ENCODE results near the gene VPS45. TPM values are rescaled to one million over a fixed set of nuclear protein-coding genes. Genes with fewer than 3 reads are reported as not detected.

The VPS45 gene
- polyA plus RNA-seq, 1 donor from 2014 or later = 174 TPM

DNA sequence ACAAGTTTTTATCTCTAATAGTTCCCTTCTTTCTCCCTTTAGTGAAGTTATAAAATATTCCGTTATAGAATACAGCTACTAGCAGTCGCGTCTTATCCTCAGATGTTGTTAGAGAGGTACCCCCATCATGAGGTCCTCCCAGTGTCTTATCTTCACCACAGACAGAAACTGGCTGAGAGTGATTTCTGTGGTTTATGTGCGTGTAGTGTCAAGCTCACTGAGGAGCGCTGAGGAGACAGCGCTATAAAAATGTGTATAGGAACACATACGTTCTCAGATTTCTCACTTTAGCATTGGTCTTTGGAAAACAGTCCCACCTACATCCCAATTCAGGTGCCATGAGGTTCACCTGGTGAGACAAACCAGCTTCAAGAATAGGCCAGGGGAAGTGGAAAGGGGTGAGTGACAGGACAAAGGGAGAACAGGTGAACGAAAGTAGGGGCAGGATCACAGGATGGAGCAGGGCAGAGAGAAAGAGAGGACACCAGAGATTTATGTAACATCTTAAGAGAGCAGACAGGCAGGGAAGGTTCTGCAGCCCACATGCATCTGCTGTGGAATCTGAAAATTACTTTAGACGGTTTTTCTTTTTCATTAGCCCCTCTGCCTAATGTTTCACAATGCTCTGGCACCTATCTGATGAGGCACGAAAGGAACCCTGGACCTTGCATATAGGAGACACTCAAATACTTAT, 79.4 kb downstream of the VPS45 start:
- Histone ChIP-seq H3K4me3 (ENCODE audit: low read length) (no peak overlapping the region), H3F3A (ENCODE audit: insufficient read depth, low read length, poor library complexity, severe bottlenecking) (no peaks in the 10 kb centered on the region), H3K27ac (ENCODE audit: low read length) (no peak overlapping the region), H3K9me2 (ENCODE audit: insufficient read depth, low read length) (no peaks in the 10 kb centered on the region), H3K36me3 (ENCODE audit: insufficient read depth, low read length) (no peaks in the 10 kb centered on the region), H3K27me3 (ENCODE audit: insufficient read depth, low read depth, low read length) (no peaks in the 10 kb centered on the region), H3K9ac (ENCODE audit: low read length) (no peak overlapping the region), H2AFZ (ENCODE audit: low read depth, low read length) (no peak overlapping the region), H3K4me2 (ENCODE audit: low read length) (no peak overlapping the region), H3K9me3 (ENCODE audit: low read length) (no peaks in the 10 kb centered on the region), H3K79me2 (replicated peaks; ENCODE audit: insufficient read depth, low read length) (peaks cover 41% of the 10 kb centered on the region), H4K20me1 (ENCODE audit: insufficient read depth) (no peaks in the 10 kb centered on the region)
- TF ChIP-seq SMC3 (conservative IDR thresholded peaks at IDR 0.05; ENCODE audit: poor library complexity) (no peak), EP300 (conservative IDR thresholded peaks at IDR 0.05; ENCODE audit: poor library complexity, severe bottlenecking) (no peak), TAF1 (IDR thresholded peaks at IDR 0.05; ENCODE audit: low read depth) (no peak), POLR2AphosphoS5 (IDR thresholded peaks at IDR 0.05) (no peak), RAD21 (conservative IDR thresholded peaks at IDR 0.05) (no peak), MXI1 (conservative IDR thresholded peaks at IDR 0.05; ENCODE audit: poor library complexity, severe bottlenecking) (no peak)
- TF ChIP-seq, protein P1, sequence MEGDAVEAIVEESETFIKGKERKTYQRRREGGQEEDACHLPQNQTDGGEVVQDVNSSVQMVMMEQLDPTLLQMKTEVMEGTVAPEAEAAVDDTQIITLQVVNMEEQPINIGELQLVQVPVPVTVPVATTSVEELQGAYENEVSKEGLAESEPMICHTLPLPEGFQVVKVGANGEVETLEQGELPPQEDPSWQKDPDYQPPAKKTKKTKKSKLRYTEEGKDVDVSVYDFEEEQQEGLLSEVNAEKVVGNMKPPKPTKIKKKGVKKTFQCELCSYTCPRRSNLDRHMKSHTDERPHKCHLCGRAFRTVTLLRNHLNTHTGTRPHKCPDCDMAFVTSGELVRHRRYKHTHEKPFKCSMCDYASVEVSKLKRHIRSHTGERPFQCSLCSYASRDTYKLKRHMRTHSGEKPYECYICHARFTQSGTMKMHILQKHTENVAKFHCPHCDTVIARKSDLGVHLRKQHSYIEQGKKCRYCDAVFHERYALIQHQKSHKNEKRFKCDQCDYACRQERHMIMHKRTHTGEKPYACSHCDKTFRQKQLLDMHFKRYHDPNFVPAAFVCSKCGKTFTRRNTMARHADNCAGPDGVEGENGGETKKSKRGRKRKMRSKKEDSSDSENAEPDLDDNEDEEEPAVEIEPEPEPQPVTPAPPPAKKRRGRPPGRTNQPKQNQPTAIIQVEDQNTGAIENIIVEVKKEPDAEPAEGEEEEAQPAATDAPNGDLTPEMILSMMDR (IDR thresholded peaks at IDR 0.05; ENCODE audit: poor library complexity, severe bottlenecking) = no peak
- TF ChIP-seq, protein P2, sequence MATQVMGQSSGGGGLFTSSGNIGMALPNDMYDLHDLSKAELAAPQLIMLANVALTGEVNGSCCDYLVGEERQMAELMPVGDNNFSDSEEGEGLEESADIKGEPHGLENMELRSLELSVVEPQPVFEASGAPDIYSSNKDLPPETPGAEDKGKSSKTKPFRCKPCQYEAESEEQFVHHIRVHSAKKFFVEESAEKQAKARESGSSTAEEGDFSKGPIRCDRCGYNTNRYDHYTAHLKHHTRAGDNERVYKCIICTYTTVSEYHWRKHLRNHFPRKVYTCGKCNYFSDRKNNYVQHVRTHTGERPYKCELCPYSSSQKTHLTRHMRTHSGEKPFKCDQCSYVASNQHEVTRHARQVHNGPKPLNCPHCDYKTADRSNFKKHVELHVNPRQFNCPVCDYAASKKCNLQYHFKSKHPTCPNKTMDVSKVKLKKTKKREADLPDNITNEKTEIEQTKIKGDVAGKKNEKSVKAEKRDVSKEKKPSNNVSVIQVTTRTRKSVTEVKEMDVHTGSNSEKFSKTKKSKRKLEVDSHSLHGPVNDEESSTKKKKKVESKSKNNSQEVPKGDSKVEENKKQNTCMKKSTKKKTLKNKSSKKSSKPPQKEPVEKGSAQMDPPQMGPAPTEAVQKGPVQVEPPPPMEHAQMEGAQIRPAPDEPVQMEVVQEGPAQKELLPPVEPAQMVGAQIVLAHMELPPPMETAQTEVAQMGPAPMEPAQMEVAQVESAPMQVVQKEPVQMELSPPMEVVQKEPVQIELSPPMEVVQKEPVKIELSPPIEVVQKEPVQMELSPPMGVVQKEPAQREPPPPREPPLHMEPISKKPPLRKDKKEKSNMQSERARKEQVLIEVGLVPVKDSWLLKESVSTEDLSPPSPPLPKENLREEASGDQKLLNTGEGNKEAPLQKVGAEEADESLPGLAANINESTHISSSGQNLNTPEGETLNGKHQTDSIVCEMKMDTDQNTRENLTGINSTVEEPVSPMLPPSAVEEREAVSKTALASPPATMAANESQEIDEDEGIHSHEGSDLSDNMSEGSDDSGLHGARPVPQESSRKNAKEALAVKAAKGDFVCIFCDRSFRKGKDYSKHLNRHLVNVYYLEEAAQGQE (IDR thresholded peaks at IDR 0.05; ENCODE audit: borderline replicate concordance) = no peak

DNA sequence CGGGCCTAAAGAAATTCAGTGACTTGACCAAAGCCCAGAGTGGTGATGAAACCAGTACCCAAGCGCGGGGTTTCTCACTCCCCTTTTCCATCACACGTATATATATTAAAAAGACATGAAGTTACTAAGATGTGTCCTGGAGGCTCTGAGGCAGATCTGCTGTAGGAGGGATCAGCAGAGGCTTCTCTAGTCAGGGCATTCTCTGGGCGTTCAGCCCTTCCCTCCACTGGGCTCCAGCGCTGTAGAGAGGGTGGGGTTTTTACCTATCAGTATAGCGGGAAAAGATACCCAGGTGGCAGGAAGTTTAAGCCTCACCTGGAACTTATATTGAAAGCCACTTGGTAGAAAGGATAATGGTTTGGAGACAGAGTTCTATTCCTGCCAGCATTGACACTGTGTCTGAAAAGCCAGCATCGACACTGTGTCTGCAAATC, 81.3 kb downstream of the VPS45 start:
- H4K20me1 ChIP-seq (ENCODE audit: insufficient read depth) = peaks cover 2% of the 10 kb centered on the region
- peak overlapping the region; percentile 94 for H3K4me2 ChIP-seq (ENCODE audit: low read length)
- no peaks in the 10 kb centered on the region for H3K27me3 ChIP-seq (ENCODE audit: insufficient read depth, low read depth, low read length)
- peaks cover 5% of the 10 kb centered on the region for H3K36me3 ChIP-seq (ENCODE audit: insufficient read depth, low read length)
- peak overlapping the region; percentile 91 for H3K4me3 ChIP-seq (ENCODE audit: low read length)
- H3F3A ChIP-seq (ENCODE audit: insufficient read depth, low read length, poor library complexity, severe bottlenecking) = no peaks in the 10 kb centered on the region
- no peaks in the 10 kb centered on the region for H3K9me2 ChIP-seq (ENCODE audit: insufficient read depth, low read length)
- H3K27ac ChIP-seq (ENCODE audit: low read length) = peak overlapping the region; percentile 98
- H3K79me2 ChIP-seq (replicated peaks; ENCODE audit: insufficient read depth, low read length) = peaks cover 59% of the 10 kb centered on the region
- H3K9me3 ChIP-seq (ENCODE audit: low read length) = no peaks in the 10 kb centered on the region
- TF ChIP-seq SMC3 (conservative IDR thresholded peaks at IDR 0.05; ENCODE audit: poor library complexity) = no peak
- TF ChIP-seq POLR2AphosphoS5 (IDR thresholded peaks at IDR 0.05) = no peak
- no peak for TF ChIP-seq RAD21 (conservative IDR thresholded peaks at IDR 0.05)
- TF ChIP-seq EP300 (conservative IDR thresholded peaks at IDR 0.05; ENCODE audit: poor library complexity, severe bottlenecking) = no peak
- no peak for TF ChIP-seq TAF1 (IDR thresholded peaks at IDR 0.05; ENCODE audit: low read depth)
- TF ChIP-seq, protein P2 (IDR thresholded peaks at IDR 0.05; ENCODE audit: borderline replicate concordance) = no peak
- TF ChIP-seq EZH2 (IDR thresholded peaks at IDR 0.05; ENCODE audit: borderline replicate concordance, insufficient read depth, low read length, poor library complexity, severe bottlenecking) = no peak
- TF ChIP-seq, protein P1 (IDR thresholded peaks at IDR 0.05; ENCODE audit: poor library complexity, severe bottlenecking) = no peak
- no peak for TF ChIP-seq MXI1 (conservative IDR thresholded peaks at IDR 0.05; ENCODE audit: poor library complexity, severe bottlenecking)
- peak overlapping the region; percentile 98 for H3K9ac ChIP-seq (ENCODE audit: low read length)
- no peak overlapping the region for H2AFZ ChIP-seq (ENCODE audit: low read depth, low read length)

Data from neural cell (in vitro differentiated cells).